ENCODE data around the gene TMEM184B. TPM values are rescaled to one million over a fixed set of nuclear protein-coding genes. Genes with fewer than 3 reads are reported as not detected.

TMEM184B gene
- total and polyA plus RNA-seq, 10 of the 15 experiments (the other 5 are each of a cell fraction or from before 2014, with no cell fraction given) = 0.56 to 22.4 (median 7.9) TPM

GRCh38 chr22:38249803-38250642 lies 22.8 kb downstream of the TMEM184B start:
- TF ChIP-seq E4F1 (IDR thresholded peaks at IDR 0.05; ENCODE audit: borderline replicate concordance, partially characterized antibody) (no peak), MTA2 (IDR thresholded peaks at IDR 0.05; ENCODE audit: low read depth) (no peak), RAD51 (IDR thresholded peaks at IDR 0.05) (no peak), POLR2AphosphoS2 (IDR thresholded peaks at IDR 0.05; ENCODE audit: low read depth, low read length) (no peak), EGR1 (IDR thresholded peaks at IDR 0.05; ENCODE audit: borderline replicate concordance in 1 of 2, low read depth in 2 of 2, low read length in 2 of 2) (no peak), NFYA (IDR thresholded peaks at IDR 0.05; ENCODE audit: borderline replicate concordance, low read depth, low read length) (no peak), FOXM1 (IDR thresholded peaks at IDR 0.05; ENCODE audit: low read depth, low read length) (no peak), DPF2 (IDR thresholded peaks at IDR 0.05) (no peak), SRF (IDR thresholded peaks at IDR 0.05; ENCODE audit: low read depth in 2 of 2, low read length in 2 of 2) (no peak), SPI1 (IDR thresholded peaks at IDR 0.05; ENCODE audit: borderline replicate concordance, insufficient read depth, low read depth, low read length) (no peak), ZBED1 (IDR thresholded peaks at IDR 0.05; ENCODE audit: borderline replicate concordance) (no peak), CBFB (IDR thresholded peaks at IDR 0.05; ENCODE audit: low read depth) (no peak), SREBF1 (IDR thresholded peaks at IDR 0.05; ENCODE audit: low read length) (no peak), RAD21 (IDR thresholded peaks at IDR 0.05; ENCODE audit: insufficient read depth, low read depth, low read length) (no peak), NBN (IDR thresholded peaks at IDR 0.05) (no peak), PAX5 (IDR thresholded peaks at IDR 0.05; ENCODE audit: borderline replicate concordance, low read depth, low read length) (no peak)
- TF ChIP-seq, protein P1, sequence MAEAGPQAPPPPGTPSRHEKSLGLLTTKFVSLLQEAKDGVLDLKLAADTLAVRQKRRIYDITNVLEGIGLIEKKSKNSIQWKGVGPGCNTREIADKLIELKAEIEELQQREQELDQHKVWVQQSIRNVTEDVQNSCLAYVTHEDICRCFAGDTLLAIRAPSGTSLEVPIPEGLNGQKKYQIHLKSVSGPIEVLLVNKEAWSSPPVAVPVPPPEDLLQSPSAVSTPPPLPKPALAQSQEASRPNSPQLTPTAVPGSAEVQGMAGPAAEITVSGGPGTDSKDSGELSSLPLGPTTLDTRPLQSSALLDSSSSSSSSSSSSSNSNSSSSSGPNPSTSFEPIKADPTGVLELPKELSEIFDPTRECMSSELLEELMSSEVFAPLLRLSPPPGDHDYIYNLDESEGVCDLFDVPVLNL (IDR thresholded peaks at IDR 0.05; ENCODE audit: low read depth, low read length) = no peak
- Histone ChIP-seq H3K4me1 (ENCODE audit: control insufficient read depth, insufficient read depth, low read length) (peaks cover under 1% of the 10 kb centered on the region; the same call in 1 of the 2 replicates), H3K36me3 (ENCODE audit: control insufficient read depth in 2 of 2, insufficient read depth in 2 of 2, low read length in 1 of 2) (peaks cover 3 to 8% of the 10 kb centered on the region in 2 experiments; a peak in 3 of 4 replicates), H4K20me1 (ENCODE audit: control insufficient read depth, insufficient read depth) (no peaks in the 10 kb centered on the region), H3K9ac (ENCODE audit: control insufficient read depth, insufficient read depth, low read length) (no peak overlapping the region), H3K79me2 (ENCODE audit: control insufficient read depth, insufficient read depth, low read length) (no peaks in the 10 kb centered on the region), H3K27me3 (replicated peaks in 1 of 2; ENCODE audit: control insufficient read depth in 2 of 2, insufficient read depth in 2 of 2, low read length in 1 of 2) (no peaks in the 10 kb centered on the region), H3K4me3 (no peak overlapping the region), H3K4me2 (ENCODE audit: control insufficient read depth, insufficient read depth) (no peak overlapping the region), H2AFZ (ENCODE audit: control insufficient read depth, low read depth, low read length) (no peak overlapping the region), H3K9me3 (replicated peaks; ENCODE audit: control insufficient read depth, insufficient read depth, low read length) (no peaks in the 10 kb centered on the region; the same call in 2 of the 3 replicates), H3K27ac (ENCODE audit: control insufficient read depth, insufficient read depth) (no peak overlapping the region)
- no peak for ATAC-seq
- SMC1A ChIA-PET (ENCODE audit: uncharacterized antibody, unreplicated experiment) = no interaction called here
- POLR2A ChIA-PET = no interaction called here
- in situ Hi-C loops (cut with MboI) (no loop called here), intact Hi-C loops (cut with micrococcal nuclease; ENCODE audit: unreplicated experiment) (no loop called here)
- FAIRE-seq = no peak
- CTCF ChIA-PET = interaction anchor here (0.9 kb wide), 1 partner anchor 13 kb away, joined by 4 read pairs; no protein-coding TSS in a partner anchor
- no TSS peak for BruUV-seq (replicated peaks)
- DNase-seq (ENCODE audit: low read depth, low spot score) = no peak
- RAD21 ChIA-PET (ENCODE audit: unreplicated experiment) = no interaction called here
- WGBS (ENCODE audit: insufficient coverage, insufficient replicate concordance, low lambda C conversion rate, missing lambda C conversion rate) = 89% methylated on average over 25 of the region's 25 CpGs

Measured in GM12878 (cell line).